A549 (cell line): ENCODE measurements around the gene TSPAN18. TPM values are rescaled to one million over a fixed set of nuclear protein-coding genes. Genes with fewer than 3 reads are reported as not detected.

Experiments used
- ATAC-seq, 2 experiments: fragments of 200-7000 bp in 1 of 2; fragments of >200 bp in 1 of 2; cut with Nextera tagmentation in 1 of 2; cut with Tn5 transposase in 1 of 2; 3 replicates each; pipeline versions ENCODE4 v1.8.0 to v1.9.1; 2018 to 2020; ENCODE audit warnings: mild to moderate bottlenecking in 1 of 2, moderate library complexity in 1 of 2
- CTCF ChIA-PET: fragments of 300-600 bp; sonication (Branson Sonifier 250); formaldehyde crosslinking; extraction: SDS; loops from one replicate; lab custom pipeline; 2021; ENCODE audit warnings: antibody characterized with exemption, inconsistent platforms; lab: Yijun Ruan, JAX
- POLR2A ChIA-PET: fragments of 350-600 bp; formaldehyde crosslinking; extraction: SDS; loops from one replicate; lab custom pipeline; 2021; ENCODE audit warnings: antibody characterized with exemption, inconsistent platforms; lab: Yijun Ruan, JAX
- DNase-seq, 2 experiments: peaks; one replicate each; pipeline versions ENCODE4 v3.0.0 to v3.0.0-alpha.2; 2011 to 2016; ENCODE audit warnings: low read depth in 1 of 2, low spot score in 1 of 2
- FAIRE-seq: peaks from 2 replicates; lab custom pipeline; 2011; peaks lifted over from hg19 to GRCh38; lab: Jason Lieb, UNC
- H3K27ac ChIP-seq, 2 experiments: fragments of >200 bp; sonication (Bioruptor Twin); formaldehyde crosslinking; 3 replicates each; pipeline ENCODE4 v1.5.1; 2016 to 2017
- H3K4me1 ChIP-seq: fragments of >200 bp; sonication (Bioruptor Twin); formaldehyde crosslinking; 3 replicates; pipeline ENCODE4 v1.6.1; 2016
- H3K4me2 ChIP-seq: fragments of >200 bp; sonication (Bioruptor Twin); formaldehyde crosslinking; 3 replicates; pipeline ENCODE4 v1.6.1; 2016
- H3K4me3 ChIP-seq: fragments of >200 bp; sonication (Bioruptor Twin); formaldehyde crosslinking; 3 replicates; pipeline ENCODE4 v1.5.1; 2016
- H3K9me3 ChIP-seq: fragments of >200 bp; sonication (Bioruptor Twin); formaldehyde crosslinking; 3 replicates; pipeline ENCODE4 v1.6.1; 2016
- BHLHE40 ChIP-seq: IDR thresholded peaks from 2 replicates; pipeline ENCODE4 v1.6.1; 2012; ENCODE audit warnings: low read depth, low read length, inconsistent platforms
- CBX2 ChIP-seq: fragments of 200-600 bp; sonication (generic); IDR thresholded peaks from 2 replicates; pipeline ENCODE4 v1.6.1; 2016; ENCODE audit warnings: low read depth, mild to moderate bottlenecking, borderline replicate concordance
- CBX8 ChIP-seq: fragments of 200-600 bp; sonication (generic); IDR thresholded peaks from 2 replicates; pipeline ENCODE4 v1.6.1; 2016
- CHD2 ChIP-seq: fragments of 150-350 bp; IDR thresholded peaks from 2 replicates; pipeline ENCODE4 v1.6.1; 2014; ENCODE audit warnings: low read length; ENCODE audit not compliant: partially characterized antibody
- EHF ChIP-seq: fragments of 250-450 bp; sonication (Bioruptor Pico); IDR thresholded peaks from 2 replicates; pipeline ENCODE4 v1.5.0; 2020; ENCODE audit warnings: mild to moderate bottlenecking
- GATA3 ChIP-seq: IDR thresholded peaks from 2 replicates; pipeline ENCODE4 v1.6.1; 2012; ENCODE audit warnings: borderline replicate concordance
- HDAC2 ChIP-seq: fragments of 200-600 bp; sonication (generic); IDR thresholded peaks from 2 replicates; pipeline ENCODE4 v1.6.1; 2016
- HOXA7 ChIP-seq: fragments of 250-450 bp; sonication (Bioruptor Pico); IDR thresholded peaks from 2 replicates; pipeline ENCODE4 v1.5.0; 2020; ENCODE audit warnings: mild to moderate bottlenecking, moderate library complexity
- HOXB13 ChIP-seq: fragments of 250-450 bp; sonication (Bioruptor Pico); IDR thresholded peaks from 2 replicates; pipeline ENCODE4 v1.5.0; 2020; ENCODE audit warnings: low read depth, mild to moderate bottlenecking, moderate library complexity
- HOXB5 ChIP-seq: fragments of 250-450 bp; sonication (Bioruptor Pico); IDR thresholded peaks from 2 replicates; pipeline ENCODE4 v1.5.0; 2020; ENCODE audit warnings: mild to moderate bottlenecking, moderate library complexity
- JUNB ChIP-seq: fragments of >200 bp; sonication (Bioruptor Twin); formaldehyde crosslinking; IDR thresholded peaks from 2 replicates; pipeline ENCODE4 v1.6.1; 2016
- KDM1A ChIP-seq: fragments of 200-600 bp; sonication (generic); IDR thresholded peaks from 2 replicates; pipeline ENCODE4 v1.6.1; 2016; ENCODE audit warnings: low read depth, mild to moderate bottlenecking
- KDM5A ChIP-seq: fragments of 200-600 bp; sonication (generic); IDR thresholded peaks from 2 replicates; pipeline ENCODE4 v1.6.1; 2016; ENCODE audit warnings: antibody characterized with exemption, mild to moderate bottlenecking
- MAZ ChIP-seq: fragments of 150-350 bp; IDR thresholded peaks from 2 replicates; pipeline ENCODE4 v1.6.1; 2014; ENCODE audit warnings: antibody characterized with exemption, low read depth, low read length, borderline replicate concordance
- MYC ChIP-seq: IDR thresholded peaks from 2 replicates; pipeline ENCODE4 v1.6.1; 2012; ENCODE audit warnings: mild to moderate bottlenecking, inconsistent platforms, low read length, improper control_type of control experiment, borderline replicate concordance
- NPAS2 ChIP-seq: fragments of 250-450 bp; sonication (Bioruptor Pico); IDR thresholded peaks from 2 replicates; pipeline ENCODE4 v1.8.0; 2022; ENCODE audit warnings: mild to moderate bottlenecking, moderate library complexity, borderline replicate concordance
- POLR2A ChIP-seq: IDR thresholded peaks from 2 replicates; pipeline ENCODE4 v1.6.1; 2012; ENCODE audit warnings: mild to moderate bottlenecking, low read length
- POLR2AphosphoS2 ChIP-seq: conservative IDR thresholded peaks from 2 replicates; pipeline ENCODE4 v1.6.1; 2012; ENCODE audit warnings: low read length, improper control_type of control experiment, inconsistent platforms
- RAD21 ChIP-seq, 2 experiments: fragments of >200 bp in 1 of 2; sonication (Bioruptor Twin) in 1 of 2; formaldehyde crosslinking in 1 of 2; IDR thresholded peaks in 1 of 2; conservative IDR thresholded peaks in 1 of 2; 2 replicates in 1 of 2; 3 replicates in 1 of 2; pipeline ENCODE4 v1.6.1; 2012 to 2018; ENCODE audit warnings: inconsistent platforms in 1 of 2
- SMC3 ChIP-seq: fragments of >200 bp; sonication (Bioruptor Twin); formaldehyde crosslinking; IDR thresholded peaks from 3 replicates; pipeline ENCODE4 v1.6.1; 2018; ENCODE audit warnings: inconsistent platforms
- SREBF2 ChIP-seq: fragments of 450-650 bp; IDR thresholded peaks from 2 replicates; pipeline ENCODE4 v1.6.1; 2014; ENCODE audit warnings: mild to moderate bottlenecking, moderate library complexity
- ZFP36 ChIP-seq: fragments of 450-650 bp; IDR thresholded peaks from 2 replicates; pipeline ENCODE4 v1.6.1; 2014; ENCODE audit warnings: borderline replicate concordance; ENCODE audit not compliant: partially characterized antibody
- WGBS: methylation state at CpG from one replicate; pipeline ENCODE4 v1.1.6; 2017; ENCODE audit errors: missing lambda C conversion rate; 5-methylcytosine and 5-hydroxymethylcytosine counted together
- polyA minus RNA-seq: library from RNA; depleted of rRNA, polyadenylated mRNA; stranded (reverse); fragments of >200 nt; gene quantifications from 2 replicates; pipeline ENCODE4 v1.2.3, GENCODE V29; 2011; rRNA and poly(A)+ RNA removed
- polyA plus RNA-seq, 4 experiments: library from polyadenylated mRNA; depleted of rRNA in 3 of 4; stranded (reverse); fragments of >200 nt; fragmentation: RNase III in 1 of 4; extraction: RNeasy Plus Mini Kit Qiagen cat#74134 plus additional on column Dnase treatment in 1 of 4; gene quantifications; 2 replicates in 3 of 4; 3 replicates in 1 of 4; pipeline ENCODE4 v1.2.3, GENCODE V29; 2011 to 2017
- TF ChIP-seq, protein P1 (sequence below): fragments of 250-450 bp; sonication (Bioruptor Pico); IDR thresholded peaks from 2 replicates; pipeline ENCODE4 v1.5.0; 2020; ENCODE audit warnings: low read depth, mild to moderate bottlenecking, moderate library complexity
- TF ChIP-seq, protein P2 (sequence below): fragments of 450-650 bp; IDR thresholded peaks from 2 replicates; pipeline ENCODE4 v1.6.1; 2014; ENCODE audit warnings: antibody characterized with exemption
- TF ChIP-seq, protein P3 (sequence below): IDR thresholded peaks from 2 replicates; pipeline ENCODE4 v1.6.1; 2012; ENCODE audit warnings: low read depth, borderline replicate concordance
- TF ChIP-seq, protein P4 (sequence below): fragments of 250-450 bp; sonication (Bioruptor Pico); IDR thresholded peaks from 2 replicates; pipeline ENCODE4 v1.5.0; 2021; ENCODE audit warnings: mild to moderate bottlenecking, moderate library complexity, borderline replicate concordance
- TF ChIP-seq, protein P5 (sequence below): IDR thresholded peaks from 2 replicates; pipeline ENCODE4 v1.6.1; 2012
- TF ChIP-seq, protein P6 (sequence below): fragments of >200 bp; sonication (Bioruptor Twin); formaldehyde crosslinking; IDR thresholded peaks from 3 replicates; pipeline ENCODE4 v1.6.1; 2016

Gene TSPAN18, protein sequence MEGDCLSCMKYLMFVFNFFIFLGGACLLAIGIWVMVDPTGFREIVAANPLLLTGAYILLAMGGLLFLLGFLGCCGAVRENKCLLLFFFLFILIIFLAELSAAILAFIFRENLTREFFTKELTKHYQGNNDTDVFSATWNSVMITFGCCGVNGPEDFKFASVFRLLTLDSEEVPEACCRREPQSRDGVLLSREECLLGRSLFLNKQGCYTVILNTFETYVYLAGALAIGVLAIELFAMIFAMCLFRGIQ
- polyA plus RNA-seq (2011; rRNA removed) (0.81 and 0.98 TPM in 2 replicates), polyA plus RNA-seq (2017; fragmentation: RNase III; extraction: RNeasy Plus Mini Kit Qiagen cat#74134 plus additional on column Dnase treatment) (4.5 to 5.8 TPM (median 4.8 TPM) in 3 replicates), polyA minus RNA-seq (1.2 and 2.2 TPM in 2 replicates)
- 1.4 and 2.0 TPM in 2 replicates for polyA plus RNA-seq (2012; cell fraction: cytosol; rRNA removed)
- 1.8 and 2.6 TPM in 2 replicates for polyA plus RNA-seq (2012; cell fraction: nucleus; rRNA removed)

DNA sequence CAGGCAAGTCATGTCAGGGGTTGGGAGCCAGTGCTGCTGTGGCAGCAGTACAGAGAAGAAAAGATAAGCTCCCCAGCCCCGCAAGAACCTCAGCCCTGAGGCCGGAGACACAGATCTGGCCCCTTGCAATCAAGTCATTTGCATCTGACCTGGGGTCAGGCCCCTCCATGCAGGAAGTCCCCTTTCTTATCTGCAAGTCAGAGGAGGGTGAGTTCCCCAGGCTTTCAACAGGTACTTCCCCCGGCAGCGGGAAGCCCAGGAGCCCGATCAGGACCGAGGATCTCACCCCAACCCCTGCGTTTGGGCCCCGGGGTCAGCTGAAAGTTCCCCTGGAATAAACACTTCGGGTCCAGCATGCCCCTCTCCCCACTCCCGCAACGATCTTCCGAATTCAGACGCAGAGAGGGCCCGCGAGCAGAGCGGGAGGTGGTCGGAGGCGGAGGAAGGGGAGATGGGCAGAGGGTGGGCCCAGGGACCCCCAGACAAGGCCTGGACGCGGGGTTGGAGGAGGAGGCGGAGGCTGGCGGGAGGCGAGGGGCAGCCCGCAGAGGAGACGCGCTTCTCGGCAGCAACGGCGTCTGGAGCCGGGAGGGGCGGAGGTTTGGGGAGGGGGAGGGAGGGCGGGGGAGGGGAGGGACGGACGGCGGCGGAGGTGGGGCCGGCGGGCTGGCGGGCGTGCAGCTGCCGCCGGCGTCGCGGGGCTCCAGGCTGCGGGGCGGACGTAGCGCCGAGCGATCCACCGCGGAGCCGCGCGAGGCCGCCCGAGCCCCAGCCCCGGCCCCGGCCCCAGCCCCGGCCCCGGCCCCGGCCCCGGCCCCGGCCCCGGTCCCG is at the start of gene TSPAN18:
TSS of gene TSPAN18 (plus strand) at position 680 of the 831 bp plus-strand sequence. CDS start 179,455 bp downstream, outside the sequence.
- CTCF ChIA-PET, result interaction anchor here (0.5 to 3.5 kb wide), 10 partner anchors 10 to 622 kb away, joined by 3 to 24 read pairs (median 4); no protein-coding TSS in a partner anchor
- Histone ChIP-seq H3K4me3 (peak within 1 kb of the TSS; percentile 56), H3K27ac (peak within 1 kb of the TSS; percentile 59 to 86), H3K9me3 (no peaks in the 10 kb centered on the region), H3K4me2 (peak within 1 kb of the TSS; percentile 91), H3K4me1 (peaks cover 7% of the 10 kb centered on the region; the same call in 1 of the 3 replicates)
- WGBS, result 83% methylated on average over 24 of the region's 67 CpGs
- POLR2A ChIA-PET, result no interaction called here
- no peak for FAIRE-seq
- no peak for DNase-seq
- ATAC-seq, result peak in 1 of 2 experiments; percentile 51; a peak in 2 of 6 replicates
- TF ChIP-seq, protein P1, sequence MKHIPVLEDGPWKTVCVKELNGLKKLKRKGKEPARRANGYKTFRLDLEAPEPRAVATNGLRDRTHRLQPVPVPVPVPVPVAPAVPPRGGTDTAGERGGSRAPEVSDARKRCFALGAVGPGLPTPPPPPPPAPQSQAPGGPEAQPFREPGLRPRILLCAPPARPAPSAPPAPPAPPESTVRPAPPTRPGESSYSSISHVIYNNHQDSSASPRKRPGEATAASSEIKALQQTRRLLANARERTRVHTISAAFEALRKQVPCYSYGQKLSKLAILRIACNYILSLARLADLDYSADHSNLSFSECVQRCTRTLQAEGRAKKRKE (CRISPR knock-in tag), result no peak
- TF ChIP-seq, protein P2, sequence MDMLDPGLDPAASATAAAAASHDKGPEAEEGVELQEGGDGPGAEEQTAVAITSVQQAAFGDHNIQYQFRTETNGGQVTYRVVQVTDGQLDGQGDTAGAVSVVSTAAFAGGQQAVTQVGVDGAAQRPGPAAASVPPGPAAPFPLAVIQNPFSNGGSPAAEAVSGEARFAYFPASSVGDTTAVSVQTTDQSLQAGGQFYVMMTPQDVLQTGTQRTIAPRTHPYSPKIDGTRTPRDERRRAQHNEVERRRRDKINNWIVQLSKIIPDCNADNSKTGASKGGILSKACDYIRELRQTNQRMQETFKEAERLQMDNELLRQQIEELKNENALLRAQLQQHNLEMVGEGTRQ, result no peak
- TF ChIP-seq EHF (CRISPR knock-in tag) (no peak), CBX8 (no peak), HDAC2 (no peak), MAZ (no peak), MYC (no peak), KDM1A (no peak), SMC3 (no peak), JUNB (no peak), NPAS2 (CRISPR knock-in tag) (no peak), HOXA7 (CRISPR knock-in tag) (no peak)
- TF ChIP-seq, protein P3, sequence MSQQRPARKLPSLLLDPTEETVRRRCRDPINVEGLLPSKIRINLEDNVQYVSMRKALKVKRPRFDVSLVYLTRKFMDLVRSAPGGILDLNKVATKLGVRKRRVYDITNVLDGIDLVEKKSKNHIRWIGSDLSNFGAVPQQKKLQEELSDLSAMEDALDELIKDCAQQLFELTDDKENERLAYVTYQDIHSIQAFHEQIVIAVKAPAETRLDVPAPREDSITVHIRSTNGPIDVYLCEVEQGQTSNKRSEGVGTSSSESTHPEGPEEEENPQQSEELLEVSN, result no peak
- TF ChIP-seq, protein P4, sequence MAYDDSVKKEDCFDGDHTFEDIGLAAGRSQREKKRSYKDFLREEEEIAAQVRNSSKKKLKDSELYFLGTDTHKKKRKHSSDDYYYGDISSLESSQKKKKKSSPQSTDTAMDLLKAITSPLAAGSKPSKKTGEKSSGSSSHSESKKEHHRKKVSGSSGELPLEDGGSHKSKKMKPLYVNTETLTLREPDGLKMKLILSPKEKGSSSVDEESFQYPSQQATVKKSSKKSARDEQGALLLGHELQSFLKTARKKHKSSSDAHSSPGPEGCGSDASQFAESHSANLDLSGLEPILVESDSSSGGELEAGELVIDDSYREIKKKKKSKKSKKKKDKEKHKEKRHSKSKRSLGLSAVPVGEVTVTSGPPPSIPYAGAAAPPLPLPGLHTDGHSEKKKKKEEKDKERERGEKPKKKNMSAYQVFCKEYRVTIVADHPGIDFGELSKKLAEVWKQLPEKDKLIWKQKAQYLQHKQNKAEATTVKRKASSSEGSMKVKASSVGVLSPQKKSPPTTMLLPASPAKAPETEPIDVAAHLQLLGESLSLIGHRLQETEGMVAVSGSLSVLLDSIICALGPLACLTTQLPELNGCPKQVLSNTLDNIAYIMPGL, result no peak
- TF ChIP-seq, protein P5, sequence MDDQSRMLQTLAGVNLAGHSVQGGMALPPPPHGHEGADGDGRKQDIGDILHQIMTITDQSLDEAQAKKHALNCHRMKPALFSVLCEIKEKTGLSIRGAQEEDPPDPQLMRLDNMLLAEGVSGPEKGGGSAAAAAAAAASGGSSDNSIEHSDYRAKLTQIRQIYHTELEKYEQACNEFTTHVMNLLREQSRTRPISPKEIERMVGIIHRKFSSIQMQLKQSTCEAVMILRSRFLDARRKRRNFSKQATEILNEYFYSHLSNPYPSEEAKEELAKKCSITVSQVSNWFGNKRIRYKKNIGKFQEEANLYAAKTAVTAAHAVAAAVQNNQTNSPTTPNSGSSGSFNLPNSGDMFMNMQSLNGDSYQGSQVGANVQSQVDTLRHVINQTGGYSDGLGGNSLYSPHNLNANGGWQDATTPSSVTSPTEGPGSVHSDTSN, result no peak
- TF ChIP-seq, all 56 proteins: peak for 0

DNA sequence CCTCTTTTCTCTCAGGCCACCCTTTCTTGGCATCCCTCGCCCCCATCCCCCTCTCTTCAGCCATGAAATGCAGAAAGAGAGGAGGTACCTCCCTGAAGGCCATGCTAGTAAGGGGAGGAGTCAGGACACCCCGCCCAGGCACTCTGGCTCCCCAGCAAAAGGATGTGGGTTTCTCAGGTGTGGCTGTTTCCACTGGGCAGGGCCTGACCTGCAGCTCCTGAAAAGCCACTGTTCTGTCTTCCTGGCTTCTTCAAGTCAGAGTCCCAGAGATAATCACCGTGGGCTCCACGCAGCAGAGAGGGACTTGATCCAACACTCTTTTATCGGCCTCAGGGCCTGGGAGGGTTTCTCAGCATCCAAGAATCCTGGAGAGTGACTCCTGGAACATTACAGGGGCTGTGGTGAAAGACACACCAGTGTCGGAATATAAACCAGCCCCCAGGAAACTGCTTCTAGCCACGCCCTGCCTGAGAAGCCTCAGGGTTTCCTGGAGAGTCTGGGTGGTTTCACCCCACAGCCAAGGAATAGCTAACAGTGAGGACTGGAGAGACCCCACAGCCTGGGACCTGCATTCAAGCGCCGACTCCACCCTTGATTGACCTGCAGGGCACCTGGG is 45.7 kb upstream of the TSPAN18 start:
- 37% methylated on average over 8 of the region's 9 CpGs for WGBS
- ATAC-seq (no peak), FAIRE-seq (no peak), DNase-seq (no peak)
- ChIA-PET POLR2A (no interaction called here), CTCF (interaction anchor here (1.1 to 1.2 kb wide), 2 partner anchors 230 to 255 kb away, joined by 3 to 4 read pairs; no protein-coding TSS in a partner anchor)
- Histone ChIP-seq H3K4me1 (peaks cover 7% of the 10 kb centered on the region; the same call in 1 of the 3 replicates), H3K27ac (0 out of 6 replicates have a peak overlapping the region, but pooled peaks of 1 of the 2 experiments have one; percentile 4), H3K9me3 (no peaks in the 10 kb centered on the region), H3K4me3 (no peak overlapping the region), H3K4me2 (0 out of 3 replicates have a peak overlapping the region, but pooled peaks have one; percentile 13)
- no peak for TF ChIP-seq POLR2A
- no peak for TF ChIP-seq CHD2
- no peak for TF ChIP-seq RAD21 (conservative IDR thresholded peaks at IDR 0.05 in 1 of 2, IDR thresholded peaks at IDR 0.05 in 1 of 2)
- no peak for TF ChIP-seq JUNB
- TF ChIP-seq ZFP36, result no peak
- no peak for TF ChIP-seq BHLHE40
- TF ChIP-seq NPAS2 (CRISPR knock-in tag), result no peak
- no peak for TF ChIP-seq HOXB13 (CRISPR knock-in tag)
- no peak for TF ChIP-seq POLR2AphosphoS2
- TF ChIP-seq, protein P6, sequence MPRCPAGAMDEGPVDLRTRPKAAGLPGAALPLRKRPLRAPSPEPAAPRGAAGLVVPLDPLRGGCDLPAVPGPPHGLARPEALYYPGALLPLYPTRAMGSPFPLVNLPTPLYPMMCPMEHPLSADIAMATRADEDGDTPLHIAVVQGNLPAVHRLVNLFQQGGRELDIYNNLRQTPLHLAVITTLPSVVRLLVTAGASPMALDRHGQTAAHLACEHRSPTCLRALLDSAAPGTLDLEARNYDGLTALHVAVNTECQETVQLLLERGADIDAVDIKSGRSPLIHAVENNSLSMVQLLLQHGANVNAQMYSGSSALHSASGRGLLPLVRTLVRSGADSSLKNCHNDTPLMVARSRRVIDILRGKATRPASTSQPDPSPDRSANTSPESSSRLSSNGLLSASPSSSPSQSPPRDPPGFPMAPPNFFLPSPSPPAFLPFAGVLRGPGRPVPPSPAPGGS, result no peak
- no peak for TF ChIP-seq HOXB5 (CRISPR knock-in tag)
- TF ChIP-seq KDM5A, result no peak
- TF ChIP-seq SREBF2, result no peak
- no peak for TF ChIP-seq CBX2
- TF ChIP-seq GATA3, result no peak
